GM21367 (cell line): ENCODE data around the gene MUC2.

Experiments used
- ATAC-seq: cut with Tn5 transposase; IDR thresholded peaks from one replicate; pipeline ENCODE4 v1.9.1; 2021; ENCODE audit not compliant: unreplicated experiment

MUC2 gene

DNA sequence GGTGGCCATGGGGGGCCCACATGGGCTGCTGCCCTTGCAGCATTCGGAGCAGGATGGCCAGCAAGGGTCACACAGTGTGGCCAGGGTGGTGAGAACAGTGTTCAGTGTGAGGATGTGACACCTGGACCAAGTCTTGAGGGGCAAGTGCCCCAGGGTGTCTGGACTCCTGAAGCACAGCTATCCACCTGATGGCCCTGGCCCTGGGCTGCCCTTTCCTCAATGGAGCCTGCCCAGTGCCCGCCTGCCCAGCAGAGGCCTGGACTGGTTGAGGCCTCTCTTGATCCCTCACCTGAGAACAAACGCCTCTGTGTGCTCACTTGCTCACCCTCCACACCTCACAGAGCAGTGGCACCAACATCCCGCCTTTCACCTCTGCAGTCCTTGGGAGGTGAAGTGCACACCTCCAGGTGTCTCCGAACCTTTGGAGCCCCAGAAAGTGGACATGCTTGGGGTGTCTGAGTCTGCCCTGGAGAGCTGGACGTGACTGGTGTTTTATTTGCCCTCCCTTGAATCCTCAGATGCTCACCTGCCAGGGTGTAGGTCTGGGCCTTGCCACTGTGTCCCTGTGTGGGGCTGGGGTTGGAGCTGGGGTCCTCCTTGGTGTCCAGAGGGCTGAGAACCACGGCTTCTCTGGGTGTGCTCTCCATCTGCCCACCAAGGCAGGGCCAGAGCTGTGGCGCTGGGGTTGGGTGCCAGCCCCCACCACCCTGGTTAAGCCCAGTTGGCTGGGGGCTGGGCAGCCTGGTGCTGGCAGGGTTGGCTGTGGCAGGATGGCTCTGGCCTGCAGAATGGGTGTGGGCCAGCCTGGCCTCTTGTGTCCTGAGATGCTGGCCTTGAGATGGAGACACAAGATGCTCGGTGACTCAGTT, 3.8 kb upstream of the MUC2 start:
- ATAC-seq: no peak

DNA sequence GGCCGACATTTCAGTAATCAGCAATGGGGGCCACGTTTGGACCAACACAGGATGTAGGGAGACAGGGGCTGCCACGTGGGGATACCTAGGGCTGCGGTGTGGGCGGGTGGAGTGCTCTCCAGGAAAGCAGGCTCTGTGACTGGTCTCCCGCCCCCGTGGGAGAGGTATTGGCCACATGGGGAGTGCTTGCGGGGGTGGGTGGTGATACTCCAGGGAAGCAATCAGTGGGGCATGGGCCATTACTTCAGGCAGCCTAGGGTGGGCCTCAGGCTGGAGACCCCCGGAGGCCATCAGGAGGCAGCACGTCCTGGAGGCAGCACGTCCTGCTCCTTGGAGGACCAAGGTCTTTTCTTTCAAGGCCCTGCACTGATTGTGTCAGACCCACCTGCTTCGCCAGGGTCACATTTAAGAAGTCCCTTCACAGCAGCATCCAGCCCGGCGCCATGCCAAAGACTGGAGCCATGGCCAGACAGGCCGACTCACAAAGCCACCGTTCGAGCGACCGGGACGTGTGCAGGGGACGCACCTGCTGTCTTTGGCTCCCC, 3.0 kb upstream of the MUC2 start:
- no peak for ATAC-seq

GRCh38 chr11:1072116-1072820, 2.4 kb upstream of the MUC2 start:
- no peak for ATAC-seq

DNA sequence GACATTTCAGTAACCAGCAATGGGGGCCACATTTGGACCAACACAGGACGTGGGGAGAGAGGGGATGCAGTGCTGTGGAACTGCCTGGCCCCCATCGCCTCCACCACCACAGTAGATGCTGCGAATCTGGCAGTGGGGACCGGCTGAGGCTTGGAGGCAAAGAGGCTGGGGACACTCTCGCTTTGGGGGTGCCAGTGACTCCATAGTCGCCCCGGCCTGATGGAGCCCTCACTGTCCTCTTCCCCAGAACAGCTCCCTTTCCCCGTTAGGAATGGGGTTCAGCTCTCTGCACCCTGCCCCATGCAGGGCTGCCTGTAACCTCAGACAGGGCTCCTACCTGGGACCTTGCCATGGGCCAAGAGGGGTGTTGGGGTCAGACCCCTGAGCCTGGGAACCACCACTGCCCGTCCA, 1.8 kb upstream of the MUC2 start:
- ATAC-seq: no peak

DNA sequence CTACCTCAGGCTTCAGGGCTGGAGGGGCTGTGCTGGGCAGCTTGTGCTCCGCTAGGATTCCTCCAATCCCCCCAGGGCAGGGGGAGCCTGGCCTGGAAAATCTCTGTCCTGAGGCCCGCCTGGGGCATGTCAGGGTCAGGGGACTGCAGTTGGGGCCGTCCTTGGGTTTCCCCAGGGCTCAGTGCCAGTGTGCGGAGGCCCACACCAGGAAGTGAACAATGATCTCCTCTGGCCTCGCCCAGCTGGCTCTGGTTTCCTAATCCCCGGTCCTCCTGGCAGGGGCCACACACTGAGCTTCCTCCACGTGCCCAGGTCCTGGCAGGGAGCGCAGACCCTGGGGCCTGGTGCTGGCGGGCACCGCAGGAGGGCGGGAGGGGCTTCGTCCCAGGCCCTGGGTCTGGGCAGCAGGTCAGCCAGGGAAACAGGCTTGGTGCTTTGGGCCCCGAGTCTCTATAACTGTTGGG, 1.4 kb upstream of the MUC2 start:
- ATAC-seq: no peak

GRCh38 chr11:1073851-1074243, 827 bp upstream of the MUC2 start:
- ATAC-seq: no peak

DNA sequence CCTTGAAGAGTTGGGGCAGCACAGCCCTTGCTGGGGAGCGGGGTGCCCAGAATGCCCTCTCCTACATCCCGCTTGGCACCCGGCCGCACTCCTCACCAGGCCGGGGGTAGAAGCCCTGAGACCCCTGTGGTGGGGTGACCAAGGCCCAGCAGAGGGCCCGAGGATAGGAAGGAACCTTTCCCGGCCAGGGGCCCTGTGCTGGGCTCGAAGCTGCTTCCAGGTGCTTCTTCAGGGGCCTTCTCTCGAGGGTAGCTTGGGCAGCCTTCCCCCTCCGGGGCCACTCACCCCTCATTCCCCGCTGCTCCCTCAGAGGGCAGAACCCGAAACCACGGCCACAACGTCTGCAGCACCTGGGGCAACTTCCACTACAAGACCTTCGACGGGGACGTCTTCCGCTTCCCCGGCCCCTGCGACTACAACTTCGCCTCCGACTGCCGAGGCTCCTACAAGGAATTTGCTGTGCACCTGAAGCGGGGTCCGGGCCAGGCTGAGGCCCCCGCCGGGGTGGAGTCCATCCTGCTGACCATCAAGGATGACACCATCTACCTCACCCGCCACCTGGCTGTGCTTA, 752 bp downstream of the MUC2 start:
- no peak for ATAC-seq

GRCh38 chr11:1076061-1076665, 1.5 kb downstream of the MUC2 start:
- no peak for ATAC-seq

GRCh38 chr11:1077033-1077416, 2.4 kb downstream of the MUC2 start:
- no peak for ATAC-seq

DNA sequence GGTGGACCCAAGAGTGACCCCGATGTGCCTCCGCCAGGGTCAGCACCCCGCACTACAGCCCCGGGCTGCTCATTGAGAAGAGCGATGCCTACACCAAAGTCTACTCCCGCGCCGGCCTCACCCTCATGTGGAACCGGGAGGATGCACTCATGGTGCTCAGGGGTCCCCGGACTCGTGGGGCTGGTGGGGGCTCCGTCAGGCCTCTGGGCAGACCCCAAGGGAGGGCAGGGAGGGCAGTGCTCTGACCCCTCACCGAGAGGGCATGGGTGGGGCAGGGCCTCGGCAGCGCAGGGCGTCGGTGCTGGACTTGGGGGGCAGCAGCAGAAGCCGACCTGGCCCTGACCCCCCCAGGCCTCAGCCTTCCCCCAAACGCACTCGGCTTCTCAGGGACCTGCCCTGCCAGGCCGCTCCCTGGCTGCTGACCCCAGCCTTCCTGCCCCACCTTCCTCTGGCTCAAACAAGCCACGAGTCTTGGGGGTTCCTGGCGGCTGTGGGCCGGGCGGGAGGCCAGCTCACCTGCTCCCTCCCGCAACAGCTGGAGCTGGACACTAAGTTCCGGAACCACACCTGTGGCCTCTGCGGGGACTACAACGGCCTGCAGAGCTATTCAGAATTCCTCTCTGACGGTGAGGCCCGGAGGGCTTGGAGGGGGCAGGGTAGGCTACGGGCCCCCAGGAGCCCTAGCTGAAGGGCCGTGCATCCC, 2.9 kb downstream of the MUC2 start:
- ATAC-seq: no peak

DNA sequence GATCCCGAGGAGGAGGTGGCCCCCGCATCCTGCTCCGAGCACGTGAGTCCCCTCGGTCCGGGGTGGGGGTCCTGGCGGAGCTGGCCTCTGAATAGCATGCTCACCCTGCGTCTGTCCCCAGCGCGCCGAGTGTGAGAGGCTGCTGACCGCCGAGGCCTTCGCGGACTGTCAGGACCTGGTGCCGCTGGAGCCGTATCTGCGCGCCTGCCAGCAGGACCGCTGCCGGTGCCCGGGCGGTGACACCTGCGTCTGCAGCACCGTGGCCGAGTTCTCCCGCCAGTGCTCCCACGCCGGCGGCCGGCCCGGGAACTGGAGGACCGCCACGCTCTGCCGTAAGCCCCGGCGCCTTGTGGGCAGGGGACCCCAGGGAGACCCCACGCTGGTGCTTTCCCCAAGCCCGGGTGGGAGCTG, 3.5 kb downstream of the MUC2 start:
- ATAC-seq: no peak

DNA sequence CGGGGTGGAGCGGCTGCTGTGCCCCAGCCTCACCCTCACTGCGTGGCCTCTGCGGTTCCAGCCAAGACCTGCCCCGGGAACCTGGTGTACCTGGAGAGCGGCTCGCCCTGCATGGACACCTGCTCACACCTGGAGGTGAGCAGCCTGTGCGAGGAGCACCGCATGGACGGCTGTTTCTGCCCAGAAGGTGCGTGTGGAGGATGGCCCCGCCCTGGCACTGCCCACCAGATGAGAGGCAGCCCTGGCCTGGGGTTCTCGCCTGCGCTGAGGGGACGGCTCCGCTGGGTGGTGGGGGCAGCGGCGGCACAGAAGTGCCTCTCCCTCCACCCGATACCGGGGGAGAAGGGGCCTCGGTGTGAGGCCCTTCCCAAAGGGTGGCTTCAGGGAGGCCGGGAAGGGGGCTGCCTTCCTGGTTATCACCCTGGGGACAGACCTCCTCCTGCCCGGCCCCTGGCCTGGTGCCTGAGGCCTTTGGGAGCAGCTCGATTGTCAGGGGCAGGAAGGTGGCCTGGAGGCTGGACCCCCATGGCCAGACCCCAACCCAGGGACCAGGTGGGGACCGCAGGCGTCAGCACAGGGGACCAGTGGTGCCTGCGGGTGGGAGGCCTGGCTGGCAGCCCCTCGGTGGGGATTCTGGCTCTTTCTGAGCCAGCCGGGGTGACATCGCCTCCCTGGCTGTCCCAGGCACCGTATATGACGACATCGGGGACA, 7.1 kb downstream of the MUC2 start:
- ATAC-seq: no peak

DNA sequence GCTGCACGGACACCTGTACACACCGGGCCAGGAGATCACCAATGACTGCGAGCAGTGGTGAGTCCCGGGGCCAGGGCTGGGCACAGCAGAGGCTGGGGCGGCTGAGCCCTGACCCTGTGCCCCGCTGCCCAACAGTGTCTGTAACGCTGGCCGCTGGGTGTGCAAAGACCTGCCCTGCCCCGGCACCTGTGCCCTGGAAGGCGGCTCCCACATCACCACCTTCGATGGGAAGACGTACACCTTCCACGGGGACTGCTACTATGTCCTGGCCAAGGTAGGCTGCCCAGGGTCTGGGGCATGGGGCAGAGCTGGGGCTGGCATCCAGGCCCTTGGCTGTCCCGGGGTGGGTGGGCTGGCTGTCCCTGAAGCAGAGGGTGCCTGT, 7.7 kb downstream of the MUC2 start:
- no peak for ATAC-seq

GRCh38 chr11:1082728-1083620, 8.3 kb downstream of the MUC2 start:
- ATAC-seq: no peak

- no peak for ATAC-seq
These were observed 9.2 kb downstream of the MUC2 start for GRCh38 chr11:1083621-1084551.

DNA sequence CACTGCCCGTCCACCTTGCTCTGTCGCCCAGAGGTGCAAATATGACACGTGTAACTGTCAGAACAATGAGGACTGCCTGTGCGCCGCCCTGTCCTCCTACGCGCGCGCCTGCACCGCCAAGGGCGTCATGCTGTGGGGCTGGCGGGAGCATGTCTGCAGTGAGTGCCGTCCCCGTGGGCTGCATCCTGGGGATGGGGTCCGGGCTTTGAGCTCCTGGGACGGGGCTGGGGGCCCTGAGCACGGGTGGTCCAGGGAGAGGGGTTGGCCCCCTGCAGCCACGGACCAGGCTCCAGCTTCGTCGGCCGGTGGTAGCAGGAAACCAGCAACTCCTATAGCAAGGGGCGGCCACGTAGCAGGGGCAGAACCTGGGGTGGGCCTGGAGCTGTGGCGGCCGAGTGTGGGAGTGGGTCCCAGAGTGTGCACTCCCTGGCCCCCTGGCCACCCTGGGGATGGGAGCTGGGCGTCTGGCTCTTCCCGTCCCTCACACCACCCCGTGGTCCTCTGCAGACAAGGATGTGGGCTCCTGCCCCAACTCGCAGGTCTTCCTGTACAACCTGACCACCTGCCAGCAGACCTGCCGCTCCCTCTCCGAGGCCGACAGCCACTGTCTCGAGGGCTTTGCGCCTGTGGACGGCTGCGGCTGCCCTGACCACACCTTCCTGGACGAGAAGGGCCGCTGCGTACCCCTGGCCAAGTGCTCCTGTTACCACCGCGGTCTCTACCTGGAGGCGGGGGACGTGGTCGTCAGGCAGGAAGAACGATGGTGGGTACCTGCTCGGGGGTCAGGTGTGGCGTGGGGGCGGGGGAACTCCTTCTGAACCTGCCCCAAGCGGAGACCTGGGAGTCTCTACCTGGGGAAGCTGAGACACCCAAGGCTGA, 10.1 kb downstream of the MUC2 start:
- no peak for ATAC-seq
